Immature natural killer cell (primary cell): Measurements from ENCODE around the gene ARID5B. TPM values are rescaled to one million over a fixed set of nuclear protein-coding genes. Genes with fewer than 3 reads are reported as not detected.
A peak's percentile ranks its signal among the peaks of the same experiment; 100 is the strongest.

Experiments
- DNase-seq, 3 donors: peaks; one replicate each; pipeline ENCODE4 v3.0.0; 2022; ENCODE audit warnings: mixed read lengths in 1 of 3
- H3K27ac Mint-ChIP-seq, 6 donors: one replicate each; pipeline ENCODE4 v1.8.0; 2020; ENCODE audit warnings: mixed read lengths in 6 of 6, mild to moderate bottlenecking in 5 of 6, inconsistent platforms in 4 of 6, moderate library complexity in 3 of 6
- H3K27me3 Mint-ChIP-seq, 3 donors: one replicate each; pipeline ENCODE4 v1.8.0; 2020 to 2021; ENCODE audit warnings: low read depth in 3 of 3, mild to moderate bottlenecking in 3 of 3, mixed read lengths in 3 of 3, moderate library complexity in 3 of 3, inconsistent platforms in 1 of 3
- H3K36me3 Mint-ChIP-seq, 3 donors: one replicate each; pipeline ENCODE4 v1.8.0; 2020; ENCODE audit warnings: mixed read lengths in 3 of 3, inconsistent platforms in 2 of 3, mild to moderate bottlenecking in 2 of 3
- H3K4me1 Mint-ChIP-seq, 2 donors: one replicate each; pipeline ENCODE4 v1.8.0; 2020; ENCODE audit warnings: inconsistent platforms in 2 of 2, mild to moderate bottlenecking in 2 of 2, mixed read lengths in 2 of 2, moderate library complexity in 1 of 2
- H3K4me3 Mint-ChIP-seq, 5 donors: one replicate each; pipeline ENCODE4 v1.8.0; 2020; ENCODE audit warnings: mild to moderate bottlenecking in 5 of 5, mixed read lengths in 5 of 5, inconsistent platforms in 3 of 5, moderate library complexity in 3 of 5
- H3K9me3 Mint-ChIP-seq, 6 donors: one replicate each; pipeline ENCODE4 v1.8.0; 2020; ENCODE audit warnings: mild to moderate bottlenecking in 6 of 6, mixed read lengths in 6 of 6, inconsistent platforms in 4 of 6, moderate library complexity in 3 of 6
- polyA plus RNA-seq, 3 donors: library from polyadenylated mRNA; unstranded; fragments of 300-500 nt; fragmentation: Illumina TruSeq; gene quantifications; one replicate each; pipeline ENCODE4 v1.2.3, GENCODE V29; 2021

The ARID5B gene
- polyA plus RNA-seq, 3 donors from 2014 or later = 12.2 to 35.3 (median 22.1) TPM

DNA sequence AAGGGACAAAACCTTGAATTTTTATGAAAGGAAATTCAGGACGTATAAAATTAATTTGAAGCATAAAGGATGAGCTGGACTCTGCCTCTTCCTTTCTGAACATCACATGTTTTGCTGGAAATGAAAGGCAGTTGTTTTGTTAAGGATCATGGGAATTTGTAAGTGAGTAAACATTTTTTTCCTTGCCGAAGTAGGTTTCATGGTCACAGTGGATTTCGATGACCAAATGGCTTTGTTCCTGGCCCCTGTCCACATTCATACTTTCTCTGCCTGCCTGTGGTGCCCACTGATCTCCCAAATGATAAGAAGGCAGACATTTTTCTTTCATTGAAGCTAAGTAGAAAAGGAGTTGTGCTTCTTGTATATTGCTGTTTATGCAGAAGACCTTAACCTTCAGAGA lies 104.2 kb downstream of the ARID5B start:
- Mint-ChIP-seq H3K4me3 (no peak overlapping the region), H3K27me3 (peaks cover 0 to 1% (median 0%) of the 10 kb centered on the region in 3 donors), H3K36me3 (peaks cover 13 to 21% (median 15%) of the 10 kb centered on the region in 3 donors), H3K27ac (peak overlapping the region in 5 of 6 donors; percentile 11 to 79 (median 15)), H3K9me3 (no peaks in the 10 kb centered on the region), H3K4me1 (peaks cover 42 to 66% of the 10 kb centered on the region in 2 donors)
- DNase-seq = no peak

DNA sequence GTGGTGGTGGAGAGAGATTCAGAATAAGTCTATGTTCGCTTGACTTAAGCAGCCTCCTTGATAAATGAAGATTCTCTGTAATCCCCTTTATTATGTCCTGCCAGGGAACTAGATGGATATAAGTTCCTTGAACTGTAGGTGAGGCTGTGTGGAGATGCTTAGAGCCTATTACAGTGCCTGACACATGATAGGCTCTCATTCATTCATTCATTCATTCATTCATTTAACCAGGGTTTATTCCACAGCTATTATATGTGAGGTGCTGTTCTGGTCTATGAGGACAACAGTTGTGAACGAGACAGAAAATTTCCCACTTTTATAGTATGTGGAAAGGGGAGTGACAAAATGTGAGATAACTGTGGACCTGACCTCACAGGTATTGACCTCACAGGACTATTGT lies 105.6 kb downstream of the ARID5B start:
- Mint-ChIP-seq H3K36me3 (peaks cover 7 to 18% (median 8%) of the 10 kb centered on the region in 3 donors), H3K4me1 (peaks cover 55 to 77% of the 10 kb centered on the region in 2 donors), H3K27me3 (no peaks in the 10 kb centered on the region), H3K4me3 (no peak overlapping the region), H3K27ac (no peak overlapping the region), H3K9me3 (no peaks in the 10 kb centered on the region)
- DNase-seq = no peak

DNA sequence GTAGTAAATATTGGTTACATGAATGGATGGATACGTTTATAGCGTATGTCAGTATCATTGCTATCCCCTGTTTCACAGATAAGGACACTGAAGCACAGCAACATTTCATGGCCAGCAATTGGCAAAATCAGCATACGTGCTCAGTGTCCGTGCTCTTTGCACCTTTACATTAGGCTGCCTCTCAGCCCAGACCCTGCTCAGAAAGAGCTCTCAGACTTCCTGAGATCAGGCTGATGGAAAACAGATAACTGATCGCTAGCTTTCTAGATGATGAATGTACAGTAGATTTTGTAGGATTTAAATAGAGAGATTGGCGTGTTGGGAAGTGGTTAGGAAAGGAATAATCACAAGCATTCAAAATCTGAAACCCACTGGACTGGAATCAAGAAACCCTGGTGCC lies 106.7 kb downstream of the ARID5B start:
- peaks cover 7 to 16% (median 8%) of the 10 kb centered on the region in 3 donors for H3K36me3 Mint-ChIP-seq
- no peaks in the 10 kb centered on the region for H3K9me3 Mint-ChIP-seq
- H3K27me3 Mint-ChIP-seq = no peaks in the 10 kb centered on the region
- H3K4me3 Mint-ChIP-seq = no peak overlapping the region
- no peak overlapping the region for H3K27ac Mint-ChIP-seq
- DNase-seq = no peak
- peaks cover 56 to 83% of the 10 kb centered on the region in 2 donors for H3K4me1 Mint-ChIP-seq

DNA sequence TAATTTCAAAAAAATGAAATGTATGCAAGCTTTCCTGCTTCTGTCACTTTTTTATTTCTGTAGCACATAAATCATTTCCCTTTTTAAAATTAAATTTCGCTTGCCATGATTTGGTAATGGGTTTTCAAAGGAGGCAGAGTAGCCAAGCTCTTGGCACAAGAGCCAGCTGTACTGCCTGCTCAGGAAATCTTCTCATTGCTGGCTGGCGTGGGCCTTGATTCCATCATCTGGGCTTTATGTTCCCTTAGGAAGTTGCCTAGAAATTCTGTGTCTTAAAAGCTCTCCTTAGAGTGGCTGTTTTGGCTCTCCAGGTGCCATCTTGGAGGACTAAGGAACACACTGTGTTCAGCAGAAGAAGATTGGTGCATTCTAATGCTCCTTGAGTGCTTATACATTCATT lies 107.4 kb downstream of the ARID5B start:
- Mint-ChIP-seq H3K27ac (no peak overlapping the region), H3K36me3 (peaks cover 8 to 18% (median 10%) of the 10 kb centered on the region in 3 donors), H3K9me3 (no peaks in the 10 kb centered on the region), H3K4me3 (no peak overlapping the region), H3K4me1 (peaks cover 56 to 83% of the 10 kb centered on the region in 2 donors), H3K27me3 (no peaks in the 10 kb centered on the region)
- DNase-seq = no peak

DNA sequence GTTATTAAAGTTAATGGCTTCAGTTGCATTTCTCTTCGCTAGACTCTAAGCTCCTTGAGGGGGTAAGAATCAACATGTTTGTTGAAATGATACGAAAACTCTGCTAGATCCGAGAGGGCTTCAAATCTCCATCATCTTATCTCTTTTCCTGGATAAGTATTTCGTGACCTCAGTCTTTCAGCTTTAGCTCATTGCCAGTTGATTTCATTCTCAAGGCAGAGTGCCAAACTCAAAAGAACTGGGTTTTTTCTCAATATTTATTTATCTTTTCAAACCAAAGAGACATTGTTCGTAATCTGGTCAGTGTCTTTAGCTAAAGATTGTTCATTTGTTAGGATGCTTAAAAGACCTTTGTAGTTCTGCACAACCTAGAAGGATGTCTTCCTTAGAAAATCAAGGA lies 108.9 kb downstream of the ARID5B start:
- Mint-ChIP-seq H3K4me1 (peaks cover 46 to 75% of the 10 kb centered on the region in 2 donors), H3K36me3 (peaks cover 3 to 19% (median 15%) of the 10 kb centered on the region in 3 donors), H3K9me3 (no peaks in the 10 kb centered on the region), H3K27ac (no peak overlapping the region), H3K4me3 (no peak overlapping the region), H3K27me3 (peaks cover 0 to 2% (median 0%) of the 10 kb centered on the region in 3 donors)
- DNase-seq = no peak

GRCh38 chr10:62011558-62011957 lies 110.1 kb downstream of the ARID5B start:
- peak overlapping the region in 5 of 6 donors; percentile 33 to 80 (median 59) for H3K27ac Mint-ChIP-seq
- H3K36me3 Mint-ChIP-seq = peaks cover 0 to 16% (median 12%) of the 10 kb centered on the region in 3 donors
- no peak overlapping the region for H3K4me3 Mint-ChIP-seq
- peaks cover 36 to 68% of the 10 kb centered on the region in 2 donors for H3K4me1 Mint-ChIP-seq
- no peak for DNase-seq
- no peaks in the 10 kb centered on the region for H3K9me3 Mint-ChIP-seq
- peaks cover 0 to 2% (median 0%) of the 10 kb centered on the region in 3 donors for H3K27me3 Mint-ChIP-seq

GRCh38 chr10:62012318-62012717 lies 110.8 kb downstream of the ARID5B start:
- peak overlapping the region in 1 of 6 donors; percentile 29 for H3K27ac Mint-ChIP-seq
- H3K4me3 Mint-ChIP-seq = no peak overlapping the region
- peaks cover 0 to 2% (median 0%) of the 10 kb centered on the region in 3 donors for H3K27me3 Mint-ChIP-seq
- no peak for DNase-seq
- no peaks in the 10 kb centered on the region for H3K9me3 Mint-ChIP-seq
- H3K4me1 Mint-ChIP-seq = peaks cover 35 to 64% of the 10 kb centered on the region in 2 donors
- H3K36me3 Mint-ChIP-seq = peaks cover 0 to 12% (median 9%) of the 10 kb centered on the region in 3 donors

DNA sequence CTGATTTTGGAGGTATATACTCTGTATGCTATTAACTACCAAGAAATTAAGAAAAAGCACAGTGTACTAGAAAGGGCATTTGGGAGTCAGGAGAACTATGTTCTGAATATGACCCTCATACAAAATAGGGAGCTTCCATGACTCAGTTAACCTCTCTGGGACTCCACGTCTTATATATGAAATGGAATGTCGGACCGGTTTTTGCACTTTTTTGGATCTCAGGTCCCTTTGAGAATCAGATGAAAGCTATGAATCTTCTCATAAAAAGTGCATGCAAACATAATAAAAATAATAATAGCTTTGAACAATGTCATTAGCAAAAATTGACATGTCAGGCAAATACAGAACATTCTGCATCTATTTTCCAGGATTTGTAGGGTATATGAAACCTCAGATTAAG lies 113.0 kb downstream of the ARID5B start:
- no peak overlapping the region for H3K27ac Mint-ChIP-seq
- DNase-seq = no peak
- H3K36me3 Mint-ChIP-seq = peaks cover 0 to 9% (median 8%) of the 10 kb centered on the region in 3 donors
- H3K4me1 Mint-ChIP-seq = peaks cover 31 to 61% of the 10 kb centered on the region in 2 donors
- no peaks in the 10 kb centered on the region for H3K9me3 Mint-ChIP-seq
- H3K4me3 Mint-ChIP-seq = no peak overlapping the region
- peaks cover 0 to 2% (median 0%) of the 10 kb centered on the region in 3 donors for H3K27me3 Mint-ChIP-seq

DNA sequence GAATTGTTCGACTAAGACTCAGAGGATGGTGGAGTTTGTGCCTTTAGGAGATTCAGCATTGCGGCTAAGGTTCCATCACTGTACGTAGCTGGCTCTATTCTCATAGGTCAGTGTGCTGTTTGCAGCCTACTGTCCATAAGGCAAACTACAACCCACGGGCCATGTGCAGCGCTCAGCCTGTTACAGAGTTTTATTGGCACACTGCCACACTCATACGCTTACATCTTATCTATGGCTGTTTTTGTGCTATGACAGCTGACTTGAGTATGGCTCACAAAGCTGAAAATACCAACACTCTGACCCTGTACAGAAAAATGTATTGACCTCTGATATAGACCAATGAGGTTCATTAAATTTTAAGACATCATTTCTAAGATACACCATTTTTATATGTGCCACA lies 114.5 kb downstream of the ARID5B start:
- Mint-ChIP-seq H3K9me3 (no peaks in the 10 kb centered on the region), H3K4me3 (no peak overlapping the region), H3K36me3 (peaks cover 0 to 9% (median 8%) of the 10 kb centered on the region in 3 donors), H3K27me3 (peaks cover 0 to 2% (median 0%) of the 10 kb centered on the region in 3 donors), H3K4me1 (peaks cover 28 to 54% of the 10 kb centered on the region in 2 donors), H3K27ac (no peak overlapping the region)
- no peak for DNase-seq

DNA sequence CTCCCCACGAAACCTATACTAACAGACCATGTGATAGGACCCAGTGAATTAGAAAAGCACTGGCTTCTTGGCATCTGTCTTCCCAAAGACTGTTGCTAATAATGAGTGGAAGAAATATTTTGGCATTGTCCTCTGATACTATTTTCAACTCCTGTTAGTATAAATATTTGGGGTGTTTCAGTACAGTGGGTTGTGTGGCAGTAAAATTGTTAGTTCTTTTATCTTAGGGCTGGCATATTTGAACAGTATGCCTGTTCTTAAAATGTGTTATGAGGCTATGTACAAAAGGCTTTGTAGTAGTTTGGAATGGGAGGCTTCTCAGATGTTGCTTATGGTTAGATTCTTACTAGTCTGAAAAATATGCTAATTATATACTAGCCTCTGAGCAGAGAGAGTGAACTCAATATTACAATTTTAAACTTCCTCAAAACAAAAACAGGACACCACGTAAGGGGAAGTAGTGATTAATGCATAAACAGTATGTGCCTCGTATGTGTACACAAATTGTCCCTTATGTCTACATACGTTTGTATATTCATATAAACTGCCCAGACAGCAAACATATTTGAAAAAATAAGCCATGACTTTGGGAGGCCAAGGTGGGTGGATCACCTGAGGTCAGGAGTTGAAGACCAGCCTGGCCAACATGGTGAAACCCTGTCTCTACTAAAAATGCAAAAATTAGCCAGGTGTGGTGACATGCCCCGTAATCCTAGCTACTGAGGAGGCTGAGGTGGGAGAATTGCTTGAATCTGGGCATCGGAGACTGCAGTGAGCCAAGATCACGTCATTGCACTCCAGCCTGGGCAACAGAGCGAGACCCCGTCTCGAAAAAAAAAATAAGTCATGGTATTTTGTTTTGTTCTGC lies 115.4 kb downstream of the ARID5B start:
- Mint-ChIP-seq H3K4me1 (peaks cover 23 to 45% of the 10 kb centered on the region in 2 donors), H3K4me3 (no peak overlapping the region), H3K27me3 (peaks cover 0 to 2% (median 0%) of the 10 kb centered on the region in 3 donors), H3K36me3 (peaks cover 0 to 9% (median 8%) of the 10 kb centered on the region in 3 donors), H3K27ac (peak overlapping the region in 2 of 6 donors; percentile 5 to 46), H3K9me3 (no peaks in the 10 kb centered on the region)
- no peak for DNase-seq

GRCh38 chr10:62017491-62017870 lies 116.0 kb downstream of the ARID5B start:
- DNase-seq = no peak
- H3K4me3 Mint-ChIP-seq = no peak overlapping the region
- no peak overlapping the region for H3K27ac Mint-ChIP-seq
- H3K27me3 Mint-ChIP-seq = peaks cover 0 to 2% (median 0%) of the 10 kb centered on the region in 3 donors
- H3K9me3 Mint-ChIP-seq = no peaks in the 10 kb centered on the region
- H3K36me3 Mint-ChIP-seq = peaks cover 0 to 9% (median 8%) of the 10 kb centered on the region in 3 donors
- peaks cover 20 to 40% of the 10 kb centered on the region in 2 donors for H3K4me1 Mint-ChIP-seq

DNA sequence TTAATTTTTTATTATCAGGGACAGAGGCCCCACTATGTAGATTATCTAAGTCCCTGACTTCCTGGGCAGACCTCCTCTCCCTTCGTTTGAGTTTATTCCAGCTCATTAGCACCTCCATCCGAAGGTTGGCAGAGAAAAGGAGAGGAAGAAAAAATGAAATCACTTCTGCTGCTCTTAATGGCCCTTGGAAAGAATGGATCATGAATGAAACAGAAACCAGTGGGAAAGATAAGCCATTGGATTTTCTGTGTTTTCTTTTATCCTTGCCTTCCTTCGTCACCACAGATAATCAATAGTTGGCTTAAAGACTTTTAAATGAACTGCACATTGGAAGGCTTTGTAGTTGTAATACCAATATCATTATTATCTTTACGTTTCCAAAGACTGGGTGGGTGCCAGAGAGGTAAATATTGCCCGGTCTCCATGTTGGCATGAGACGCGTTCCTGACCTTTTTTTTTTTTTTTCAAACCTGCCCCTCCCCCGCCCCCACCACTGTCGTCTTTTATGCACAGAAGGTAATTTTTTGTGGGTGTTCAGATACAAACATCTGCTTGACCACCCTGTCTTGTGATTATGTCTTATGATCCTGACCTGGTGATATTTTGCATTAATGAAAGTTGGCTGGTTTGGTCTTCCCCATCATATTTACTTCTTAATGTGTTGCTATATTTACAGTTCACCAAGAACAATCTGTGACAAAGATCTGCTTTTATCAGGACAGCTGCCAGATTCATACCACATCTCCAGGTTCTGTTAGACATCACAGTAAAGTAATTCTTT lies 116.8 kb downstream of the ARID5B start:
- no peak for DNase-seq
- H3K27me3 Mint-ChIP-seq = peaks cover 0 to 3% (median 0%) of the 10 kb centered on the region in 3 donors
- no peak overlapping the region for H3K4me3 Mint-ChIP-seq
- H3K4me1 Mint-ChIP-seq = peaks cover 28 to 45% of the 10 kb centered on the region in 2 donors
- no peaks in the 10 kb centered on the region for H3K9me3 Mint-ChIP-seq
- H3K27ac Mint-ChIP-seq = no peak overlapping the region
- peaks cover 0 to 9% (median 8%) of the 10 kb centered on the region in 3 donors for H3K36me3 Mint-ChIP-seq

DNA sequence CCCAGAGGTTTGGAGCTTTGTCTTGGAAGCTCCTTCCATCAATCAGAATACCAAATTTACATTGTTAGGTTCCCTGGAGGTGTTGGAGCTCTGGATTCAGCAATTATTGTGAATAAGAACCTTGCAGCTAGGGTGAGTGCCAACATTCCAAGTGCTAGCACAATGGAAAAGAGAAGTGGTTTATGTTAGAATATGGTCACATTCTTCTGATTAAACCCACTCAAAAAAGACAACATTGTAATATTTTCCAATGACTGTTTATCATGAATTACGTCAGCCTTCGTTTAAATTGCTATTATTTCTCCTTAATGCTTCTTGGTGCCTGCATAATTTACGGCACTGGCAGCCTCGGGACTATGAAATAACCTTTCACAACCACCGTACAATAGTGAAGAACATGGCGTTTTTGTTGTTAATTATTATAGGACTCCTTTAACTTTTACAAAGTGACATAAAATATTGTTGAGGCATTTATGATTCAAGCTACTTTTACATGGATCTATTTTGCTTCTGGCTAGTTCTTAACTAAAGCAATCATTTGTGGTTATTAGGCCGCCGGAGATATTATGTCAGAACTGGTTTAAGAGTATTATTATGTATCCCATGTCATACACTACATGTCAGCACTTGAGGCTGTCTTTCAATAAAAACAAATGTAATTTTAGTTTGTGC lies 117.7 kb downstream of the ARID5B start:
- H3K36me3 Mint-ChIP-seq = peaks cover 0 to 3% (median 3%) of the 10 kb centered on the region in 3 donors
- H3K4me3 Mint-ChIP-seq = no peak overlapping the region
- H3K4me1 Mint-ChIP-seq = peaks cover 28 to 48% of the 10 kb centered on the region in 2 donors
- no peak for DNase-seq
- H3K27me3 Mint-ChIP-seq = peaks cover 0 to 3% (median 0%) of the 10 kb centered on the region in 3 donors
- H3K9me3 Mint-ChIP-seq = no peaks in the 10 kb centered on the region
- no peak overlapping the region for H3K27ac Mint-ChIP-seq
